ENCODE measurements around the gene CHN1.

Gene CHN1

DNA sequence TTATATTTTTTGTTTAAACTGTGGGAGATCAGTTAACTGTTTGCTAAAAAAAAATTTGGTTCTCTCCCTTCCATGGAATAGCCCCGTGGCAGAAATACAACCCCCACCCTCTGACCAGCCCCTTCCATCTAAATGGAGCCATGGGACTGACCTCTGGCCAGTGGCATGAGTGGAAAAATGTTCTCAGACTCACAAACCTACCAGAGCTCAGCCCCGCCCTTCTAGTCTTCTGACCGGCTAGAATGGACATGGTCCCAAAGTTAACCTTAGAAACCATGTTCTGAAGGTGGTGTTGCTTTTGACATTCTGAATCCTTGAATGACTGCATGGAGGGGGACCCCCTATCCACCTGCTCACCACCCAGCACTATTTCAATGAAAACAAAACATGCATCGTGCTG lies 239.6 kb downstream of the CHN1 start:
- DNase-seq (ENCODE audit: low read depth) = no peak

DNA sequence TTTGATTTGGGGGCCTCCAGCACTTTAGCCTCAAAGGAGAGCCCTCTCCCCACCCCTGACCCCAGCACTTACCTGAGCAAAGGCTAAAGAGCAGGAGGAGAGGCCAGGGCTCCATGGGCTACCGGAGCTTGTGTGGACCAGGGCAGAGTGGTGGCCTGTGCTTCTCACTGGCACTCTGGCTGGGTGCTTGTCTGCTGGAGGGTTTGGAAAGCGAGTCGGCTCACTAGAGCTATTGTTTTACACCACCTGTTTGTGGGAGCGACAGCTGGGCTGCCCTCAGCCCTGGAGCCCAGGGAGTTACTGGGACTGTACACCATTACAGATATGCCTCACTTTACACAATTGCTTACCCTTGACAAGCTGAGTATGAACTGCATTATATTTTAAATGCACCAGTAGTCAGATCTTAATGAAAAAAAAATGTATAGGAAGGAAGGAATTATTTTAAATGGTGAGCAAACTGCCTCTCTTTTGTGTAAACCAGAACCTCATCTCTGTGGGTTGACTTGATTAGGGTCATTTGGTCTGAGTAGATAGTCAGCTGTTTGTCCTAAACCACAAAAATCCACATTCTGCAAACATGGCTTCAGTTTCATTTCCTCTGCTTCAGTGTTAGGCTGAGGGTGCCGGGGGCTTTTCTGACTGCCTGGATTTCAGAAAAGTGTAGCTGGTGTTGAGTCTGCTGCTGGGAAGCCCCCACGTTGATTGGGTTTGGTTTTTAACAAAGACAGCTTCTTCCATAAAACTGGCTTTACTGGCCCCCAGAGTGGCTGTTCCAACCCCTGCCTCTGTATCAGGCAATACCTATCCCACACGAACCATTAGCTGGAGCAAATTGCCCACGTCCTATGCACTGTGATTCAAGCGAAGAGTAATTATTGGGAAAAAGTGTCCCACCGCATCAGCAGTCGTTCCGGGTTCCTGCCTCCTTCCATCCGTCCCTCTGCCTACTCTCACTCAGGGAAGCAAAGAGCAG lies 240.6 kb downstream of the CHN1 start, which contains the start of gene CHRNA1:
Gene CHRNA1 (minus strand): TSS at position 193 of the 976 bp plus-strand sequence. CDS start 78 bp downstream, at position 115.
- no peak for DNase-seq (ENCODE audit: low read depth)

DNA sequence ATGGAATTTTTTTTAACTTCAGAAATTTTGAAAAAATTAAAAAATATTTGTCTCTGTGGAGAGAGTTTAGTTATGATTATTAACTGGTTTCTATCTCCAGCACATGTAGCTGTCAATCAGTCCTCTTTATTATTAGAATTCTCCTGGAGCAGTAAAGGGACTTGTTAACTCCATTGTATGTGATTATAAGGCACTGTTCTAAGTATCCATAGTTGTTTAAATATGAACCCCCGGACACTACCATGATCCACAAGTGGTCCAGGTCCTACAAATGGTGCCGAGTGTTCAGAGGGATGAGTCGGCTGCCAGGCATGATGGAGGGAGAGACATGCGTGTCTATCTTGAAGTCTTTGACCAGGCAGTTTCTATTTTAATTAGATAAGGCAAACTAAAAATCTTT lies 241.4 kb downstream of the CHN1 start:
- DNase-seq (ENCODE audit: low read depth) = no peak

DNA sequence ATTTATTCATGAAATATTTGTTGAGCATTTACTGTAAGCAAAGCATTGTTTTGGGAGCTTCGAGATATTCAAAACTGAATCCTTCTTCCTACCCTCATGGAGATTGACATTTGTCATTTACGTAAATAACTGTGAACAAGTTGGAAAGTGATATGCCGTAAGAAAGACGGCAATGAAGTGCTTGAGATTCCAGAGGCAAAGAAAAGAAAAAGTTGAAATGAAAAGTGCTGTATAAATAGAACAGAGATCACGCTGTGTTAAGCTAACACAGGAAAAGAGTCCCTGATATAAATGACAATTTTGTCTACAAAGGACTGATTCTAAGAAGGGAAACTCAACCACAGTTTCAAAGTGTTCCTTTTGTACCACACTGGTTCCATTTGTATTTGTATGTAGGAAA lies 242.7 kb downstream of the CHN1 start:
- no peak for DNase-seq (ENCODE audit: low read depth)

DNA sequence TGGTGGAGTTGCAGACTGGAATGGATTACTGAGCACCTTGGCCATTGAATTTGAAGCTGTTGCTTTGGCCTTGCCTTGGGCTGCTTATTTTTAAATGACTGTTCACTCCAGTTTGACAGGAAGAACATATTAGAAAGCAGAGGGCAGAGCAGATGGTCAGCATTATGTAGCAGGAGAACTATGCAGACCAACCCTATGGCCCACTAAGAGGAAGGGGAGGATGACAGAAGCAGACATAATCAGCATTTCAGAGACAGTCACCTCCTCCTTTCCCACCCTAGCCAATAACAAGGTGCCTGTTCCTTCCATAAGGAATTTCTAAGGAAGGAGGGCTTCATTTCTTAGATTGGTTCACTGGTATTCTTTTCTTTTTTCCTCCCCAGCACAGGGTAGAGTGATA lies 243.3 kb downstream of the CHN1 start:
- no peak for DNase-seq (ENCODE audit: low read depth)

DNA sequence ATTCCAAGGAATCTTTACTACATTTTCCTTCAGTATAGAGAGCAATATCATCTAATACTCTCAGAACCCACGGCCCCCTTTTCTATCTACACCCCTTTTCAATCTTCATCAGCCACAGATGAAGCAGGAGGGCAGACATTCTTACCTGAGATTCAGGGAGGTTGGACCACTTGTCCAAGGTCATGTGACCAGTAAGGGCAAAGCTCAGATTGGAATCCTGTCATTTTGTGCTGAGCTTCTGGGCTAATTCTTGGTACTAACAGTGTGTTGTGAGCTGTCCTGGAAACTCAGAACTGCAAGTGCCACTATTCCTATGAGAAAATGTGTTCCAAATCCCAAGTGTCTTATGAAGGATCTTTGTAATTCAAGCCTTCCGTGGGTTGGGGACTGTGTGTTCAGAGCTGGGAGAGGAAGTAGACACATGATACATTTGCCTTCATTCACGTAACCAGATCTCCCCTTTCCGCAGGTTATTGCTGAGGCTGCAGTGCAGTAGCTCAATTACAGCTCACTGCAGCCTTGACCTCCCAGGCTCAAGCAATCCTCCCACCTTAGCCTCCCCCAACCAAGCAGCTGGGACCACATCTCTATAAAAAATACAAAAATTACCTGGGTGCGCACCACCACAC lies 244.2 kb downstream of the CHN1 start:
- no peak for DNase-seq (ENCODE audit: low read depth)

DNA sequence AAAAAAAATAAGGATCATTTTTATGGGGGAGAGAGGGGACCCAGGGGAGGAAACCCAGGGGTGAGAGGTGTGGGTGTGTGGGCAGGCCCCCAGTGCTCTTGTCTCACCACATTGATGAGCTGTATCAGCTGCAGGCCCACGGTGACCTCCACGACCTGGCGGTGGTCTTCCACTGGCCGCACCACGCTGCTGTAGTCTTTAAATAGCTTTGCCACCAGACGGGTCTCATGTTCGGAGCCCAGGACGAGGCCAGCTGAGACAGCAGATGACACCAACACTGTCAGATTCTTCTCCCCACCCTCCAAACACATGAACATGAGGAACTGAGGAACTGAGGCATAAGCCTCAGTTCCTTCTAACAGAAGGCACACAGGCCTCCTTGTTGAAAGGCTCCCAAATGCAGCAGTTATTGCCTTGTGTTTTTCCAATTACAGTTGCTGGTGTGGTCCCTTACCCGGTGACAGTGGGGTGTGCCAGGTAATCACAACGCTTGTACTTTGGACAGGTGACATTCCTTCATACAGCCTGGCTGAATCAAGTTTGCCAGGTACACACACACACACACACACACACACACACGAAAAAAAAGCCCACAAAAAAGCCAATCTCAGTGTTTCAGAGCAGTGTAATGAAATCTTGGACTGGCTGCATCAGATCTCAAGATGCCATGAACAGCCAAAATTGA lies 245.7 kb downstream of the CHN1 start:
- DNase-seq (ENCODE audit: low read depth) = no peak

DNA sequence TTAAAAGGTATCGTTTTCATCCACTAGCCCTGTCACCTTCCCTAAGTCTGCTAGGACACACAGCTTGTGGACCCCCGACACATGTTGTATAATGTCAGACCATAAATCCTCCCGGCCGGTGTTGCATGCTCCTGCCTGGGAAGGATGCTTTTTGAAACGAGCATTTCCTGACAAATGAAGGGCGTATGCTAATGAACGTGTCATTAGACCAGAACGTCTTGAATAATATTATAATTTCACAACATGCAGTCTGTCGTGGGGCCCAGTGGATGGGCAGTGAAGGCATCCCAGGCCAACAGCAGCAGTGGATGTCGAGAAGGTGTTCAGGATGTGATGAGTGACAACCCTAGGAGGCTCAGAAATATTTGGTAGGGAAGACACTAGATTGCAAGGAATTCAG lies 248.4 kb downstream of the CHN1 start:
- DNase-seq (ENCODE audit: low read depth) = no peak

DNA sequence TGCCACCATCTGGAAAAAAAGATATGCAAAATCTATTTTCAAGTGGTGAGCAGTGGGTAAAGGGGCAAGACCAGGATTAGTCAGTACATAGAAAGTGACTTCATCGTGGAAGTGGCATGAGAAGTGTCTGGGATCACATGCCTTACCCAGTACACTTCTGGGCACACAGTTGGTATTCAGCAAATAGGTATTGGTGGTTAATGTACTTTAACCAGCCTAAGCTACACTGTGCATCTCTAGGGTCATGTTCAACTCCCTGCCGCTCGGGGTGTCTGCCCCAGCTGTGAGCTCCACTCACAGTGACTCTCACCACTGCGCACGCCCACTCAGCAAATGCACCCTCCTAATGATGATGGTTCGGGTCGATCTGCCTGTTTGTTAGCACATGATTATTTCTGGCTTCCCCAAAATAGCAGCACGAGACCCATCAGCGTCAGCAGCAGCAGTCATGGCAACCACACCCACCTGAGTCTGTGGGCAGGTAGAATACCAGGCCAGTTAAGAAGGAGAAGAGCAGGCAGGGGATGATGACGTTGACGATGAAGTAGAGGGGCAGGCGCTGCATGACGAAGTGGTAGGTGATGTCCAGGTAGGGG lies 252.0 kb downstream of the CHN1 start:
- DNase-seq (ENCODE audit: low read depth) = peak; percentile 13

DNA sequence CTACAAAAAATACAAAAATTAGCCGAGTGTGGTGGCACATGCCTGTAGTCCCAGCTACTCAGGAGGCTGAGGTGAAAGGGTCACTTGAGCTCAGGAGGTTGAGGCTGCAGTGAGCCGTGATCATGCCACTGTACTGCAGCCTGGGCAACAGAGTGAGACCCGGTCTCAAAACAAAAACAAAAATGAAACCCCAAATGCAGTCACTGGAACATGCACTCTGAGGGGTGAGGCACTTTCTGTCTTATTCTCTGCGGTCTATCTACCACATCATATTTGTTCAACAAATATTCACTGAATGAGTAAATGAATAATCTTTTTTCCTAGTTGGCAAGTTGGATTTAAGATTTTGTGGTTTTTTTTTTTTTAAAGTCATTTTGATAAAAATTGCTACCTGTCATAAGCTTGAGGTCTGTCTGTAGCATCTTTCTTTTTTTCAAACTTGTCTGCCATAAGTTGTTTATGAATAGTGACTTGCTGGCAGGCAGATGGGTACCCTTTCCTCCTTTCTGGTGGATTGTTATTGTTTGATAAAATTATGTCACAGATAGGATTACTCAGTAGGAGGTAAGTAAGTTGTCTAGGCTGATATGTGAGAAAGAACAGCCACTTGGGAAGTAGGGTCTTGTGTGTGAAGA lies 252.7 kb downstream of the CHN1 start:
- DNase-seq (ENCODE audit: low read depth) = no peak

DNA sequence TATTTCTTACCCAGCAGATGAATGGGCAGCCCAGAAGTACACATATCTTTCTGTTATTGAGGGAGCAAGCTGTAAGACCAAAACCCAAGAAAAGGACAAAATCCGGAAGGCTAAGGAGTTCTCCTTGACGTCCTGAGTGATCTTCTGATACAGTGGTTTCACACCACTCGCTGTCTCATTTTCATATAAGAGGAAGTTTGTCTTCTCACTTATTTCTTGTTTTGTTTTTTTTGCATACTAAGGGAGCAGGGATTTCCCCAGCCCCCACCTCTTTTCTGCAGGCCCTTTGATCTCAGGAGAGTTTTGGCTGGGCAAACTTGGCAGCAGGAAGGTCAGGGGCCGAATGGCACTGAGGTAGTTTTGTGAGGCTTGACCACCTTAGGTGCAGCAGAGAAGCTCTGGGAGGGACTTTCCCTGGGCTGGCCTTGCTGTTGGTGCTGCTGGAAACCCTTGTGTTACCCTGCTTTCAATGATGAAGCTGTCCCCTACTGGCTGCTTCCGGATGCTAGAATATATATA lies 254.2 kb downstream of the CHN1 start:
- peak; percentile 18 for DNase-seq (ENCODE audit: low read depth)

DNA sequence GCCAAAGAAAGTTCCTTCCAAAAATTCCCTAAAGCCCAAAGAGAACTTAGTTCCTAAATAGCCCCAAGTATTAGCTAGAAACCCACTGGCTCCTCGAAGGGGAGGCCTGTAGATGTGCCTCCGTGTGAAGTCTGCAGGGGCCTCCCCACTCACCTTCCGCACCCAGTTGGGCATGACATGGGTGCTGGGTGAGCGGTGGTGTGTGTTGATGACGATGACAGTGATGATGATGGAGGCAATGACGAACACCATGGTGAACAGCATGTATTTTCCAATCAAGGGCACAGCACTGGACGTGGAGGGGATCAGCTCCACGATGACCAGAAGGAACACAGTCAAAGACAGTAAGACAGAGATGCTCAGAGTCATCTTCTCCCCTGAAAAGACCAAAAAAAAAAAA lies 255.4 kb downstream of the CHN1 start:
- no peak for DNase-seq (ENCODE audit: low read depth)

DNA sequence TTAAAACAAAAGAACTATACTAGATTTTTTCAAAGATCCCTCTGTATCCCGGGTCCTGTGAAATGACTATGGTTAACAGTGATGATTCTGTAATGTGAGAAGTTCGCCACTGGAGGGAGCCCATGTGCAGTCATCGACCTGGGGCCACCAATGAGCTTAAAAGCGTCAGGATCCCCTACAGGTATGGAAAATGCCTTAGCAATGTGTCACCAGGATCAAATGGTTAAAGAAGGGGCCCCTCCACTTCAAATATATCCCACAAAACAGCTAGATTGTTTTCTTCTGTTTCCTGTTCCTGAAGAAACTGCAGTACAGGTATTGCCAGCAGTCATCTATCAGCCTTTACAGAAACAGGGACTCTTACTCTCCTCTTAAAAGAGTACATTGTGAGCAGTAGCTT lies 256.2 kb downstream of the CHN1 start:
- DNase-seq (ENCODE audit: low read depth) = peak; percentile 40
